Skeletal muscle satellite cell (primary cell): ENCODE data around the gene CNN3.
A peak's percentile ranks its signal among the peaks of the same experiment; 100 is the strongest.

Experiments used
- H3K27me3 ChIP-seq: 2 replicates; pipeline ENCODE4 v1.7.0; 2013; ENCODE audit warnings: low read length; ENCODE audit not compliant: control insufficient read depth, insufficient read depth
- H3K36me3 ChIP-seq: 2 replicates; pipeline ENCODE4 v1.7.0; 2013; ENCODE audit warnings: mild to moderate bottlenecking, control low read depth, low read length; ENCODE audit not compliant: insufficient read depth
- H3K4me1 ChIP-seq: 2 replicates; pipeline ENCODE4 v1.7.0; 2013; ENCODE audit warnings: low read length; ENCODE audit not compliant: control insufficient read depth, insufficient read depth
- H3K4me2 ChIP-seq: 2 replicates; pipeline ENCODE4 v1.7.0; 2013; ENCODE audit warnings: mild to moderate bottlenecking, low read length
- H3K4me3 ChIP-seq: 2 replicates; pipeline ENCODE4 v1.7.0; 2013; ENCODE audit warnings: low read length
- H3K9ac ChIP-seq: 2 replicates; pipeline ENCODE4 v1.7.0; 2013; ENCODE audit warnings: mild to moderate bottlenecking, low read depth, low read length, moderate library complexity
- H3K9me3 ChIP-seq: replicated peaks from 2 replicates; pipeline ENCODE4 v1.7.0; 2013; ENCODE audit warnings: mild to moderate bottlenecking, control low read depth, low read length

The CNN3 gene

DNA sequence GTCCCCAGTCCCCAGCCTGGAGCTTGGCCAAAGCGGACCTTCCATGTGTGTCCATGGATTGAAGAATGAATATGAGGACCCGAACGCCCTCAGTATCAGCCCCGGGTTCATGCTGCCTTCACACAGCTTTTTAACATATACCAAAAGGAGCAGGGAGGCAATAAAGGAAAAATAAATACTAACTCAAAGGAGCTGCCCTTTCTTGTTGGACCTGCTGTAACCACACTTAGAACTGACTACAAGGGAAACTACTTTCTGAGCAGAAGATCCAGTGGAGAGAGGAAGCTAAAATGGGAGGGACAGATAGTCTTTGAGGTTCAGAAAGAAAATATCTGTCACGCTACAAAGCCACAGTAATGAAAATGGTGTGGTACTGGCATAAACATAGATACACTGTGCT lies 48.6 kb downstream of the CNN3 start:
- no peaks in the 10 kb centered on the region for H3K9me3 ChIP-seq
- H3K4me2 ChIP-seq: no peak overlapping the region
- H3K27me3 ChIP-seq: no peaks in the 10 kb centered on the region
- H3K4me3 ChIP-seq: no peak overlapping the region
- H3K36me3 ChIP-seq: no peaks in the 10 kb centered on the region
- no peak overlapping the region for H3K9ac ChIP-seq
- peaks cover 5% of the 10 kb centered on the region for H3K4me1 ChIP-seq

DNA sequence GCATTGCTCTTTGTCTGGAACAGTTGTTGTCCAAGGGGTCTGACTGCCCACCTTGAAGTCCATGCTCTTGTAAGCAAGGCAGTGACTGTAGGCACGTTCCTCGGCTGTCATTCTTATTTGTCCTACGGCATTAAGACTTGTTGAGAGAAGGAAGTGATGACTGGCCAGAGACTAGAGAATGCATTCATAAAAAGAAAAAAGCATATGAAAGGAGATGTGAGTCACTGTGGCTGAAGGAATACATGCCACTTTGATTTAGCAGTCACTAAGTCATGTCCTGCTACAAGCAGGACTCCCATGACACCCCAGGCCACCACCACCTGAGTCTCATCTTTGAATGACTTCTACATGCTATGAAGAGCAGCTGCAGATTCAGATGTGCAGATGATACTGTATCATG lies 50.5 kb downstream of the CNN3 start:
- no peak overlapping the region for H3K9ac ChIP-seq
- no peaks in the 10 kb centered on the region for H3K9me3 ChIP-seq

DNA sequence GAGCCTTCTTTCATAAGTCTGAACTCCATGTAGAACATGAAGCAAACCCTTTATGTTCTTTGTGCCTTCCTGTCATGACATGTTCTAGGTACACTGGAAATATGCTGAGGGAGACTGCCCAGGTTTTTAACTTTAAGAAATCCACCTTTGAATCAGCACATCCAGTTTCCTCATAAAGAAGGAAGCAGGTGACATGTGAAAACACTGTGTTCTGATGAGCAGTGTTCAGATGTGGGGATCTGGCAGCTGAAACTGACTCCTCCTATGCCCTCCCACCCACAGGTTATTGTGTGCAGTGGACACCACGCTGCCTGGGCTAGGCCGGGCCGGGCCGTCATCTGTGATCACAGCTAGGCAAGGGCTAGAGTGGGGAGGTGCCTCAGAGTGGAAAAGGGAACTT lies 51.1 kb downstream of the CNN3 start:
- no peaks in the 10 kb centered on the region for H3K36me3 ChIP-seq
- H3K9me3 ChIP-seq: no peaks in the 10 kb centered on the region
- H3K9ac ChIP-seq: no peak overlapping the region
- peaks cover 5% of the 10 kb centered on the region for H3K4me1 ChIP-seq
- H3K27me3 ChIP-seq: no peaks in the 10 kb centered on the region
- H3K4me2 ChIP-seq: no peak overlapping the region
- H3K4me3 ChIP-seq: no peak overlapping the region

More for the DNA sequence above, 50.5 kb downstream of the CNN3 start:
- Histone ChIP-seq H3K27me3 (no peaks in the 10 kb centered on the region), H3K36me3 (no peaks in the 10 kb centered on the region), H3K4me2 (no peak overlapping the region), H3K4me1 (peaks cover 5% of the 10 kb centered on the region), H3K4me3 (no peak overlapping the region)

DNA sequence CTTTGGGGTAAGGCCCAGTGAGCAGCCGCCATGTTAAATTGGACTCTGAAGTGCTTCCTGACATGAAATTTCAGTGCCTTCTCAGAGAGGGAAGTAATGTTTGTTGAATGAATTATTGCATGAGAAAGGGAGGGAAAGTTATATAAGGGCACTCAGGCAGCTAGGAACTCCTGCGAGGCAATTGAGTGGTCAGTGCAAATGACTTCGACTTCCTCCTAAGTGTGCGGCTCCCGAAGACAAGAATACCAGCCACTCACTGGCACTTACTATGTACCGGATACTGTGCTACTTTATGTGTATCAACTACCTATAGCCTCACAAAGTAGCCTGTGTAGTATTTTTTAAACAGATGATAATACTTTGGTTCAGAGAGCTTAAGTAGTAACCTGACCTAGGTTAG lies 52.5 kb downstream of the CNN3 start:
- Histone ChIP-seq H3K27me3 (no peaks in the 10 kb centered on the region), H3K9ac (no peak overlapping the region), H3K4me1 (peaks cover 5% of the 10 kb centered on the region), H3K4me3 (no peak overlapping the region), H3K36me3 (no peaks in the 10 kb centered on the region), H3K9me3 (no peaks in the 10 kb centered on the region), H3K4me2 (no peak overlapping the region)

DNA sequence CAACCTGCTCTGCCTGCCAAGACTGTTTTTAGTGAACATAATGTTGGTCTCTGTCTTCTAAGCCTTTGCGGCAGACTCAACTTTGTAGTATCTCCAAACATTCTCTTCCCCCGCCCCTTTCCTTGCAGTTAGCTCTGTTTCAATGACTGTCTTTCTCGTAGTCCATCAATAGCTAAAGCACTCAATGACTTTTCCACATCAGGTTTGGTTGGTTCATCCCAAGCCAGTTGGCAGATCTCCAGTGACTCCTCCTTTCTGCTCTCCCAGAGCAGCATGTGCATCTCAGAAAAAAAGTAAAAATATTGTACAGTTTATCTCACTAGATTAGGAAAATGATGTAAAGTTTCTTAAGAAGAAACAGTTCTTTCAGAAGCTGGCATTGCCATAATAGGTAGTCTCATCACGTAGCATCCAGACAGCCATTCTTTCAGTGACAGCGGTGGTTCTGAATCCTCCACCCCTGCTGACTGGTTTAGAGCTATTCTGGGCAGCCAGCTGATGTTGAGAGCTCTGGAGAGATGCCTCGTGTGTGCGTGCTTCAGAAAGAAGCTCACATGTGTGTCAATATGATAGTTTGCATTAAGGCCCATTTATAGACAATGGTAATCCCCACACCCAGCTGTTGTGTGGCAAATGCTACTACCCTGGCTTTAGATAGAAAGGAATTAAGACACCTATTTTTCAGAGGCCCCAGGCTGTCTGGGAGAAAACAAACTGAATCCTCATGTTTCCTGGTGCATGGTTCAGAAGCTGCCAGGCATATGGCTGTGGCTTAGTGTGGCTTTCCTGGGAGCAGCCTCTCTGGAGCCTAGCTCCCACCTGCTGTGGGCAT lies 53.2 kb downstream of the CNN3 start:
- Histone ChIP-seq H3K4me3 (no peak overlapping the region), H3K4me2 (no peak overlapping the region), H3K27me3 (no peaks in the 10 kb centered on the region), H3K4me1 (peaks cover 5% of the 10 kb centered on the region), H3K9me3 (no peaks in the 10 kb centered on the region), H3K36me3 (no peaks in the 10 kb centered on the region), H3K9ac (no peak overlapping the region)

DNA sequence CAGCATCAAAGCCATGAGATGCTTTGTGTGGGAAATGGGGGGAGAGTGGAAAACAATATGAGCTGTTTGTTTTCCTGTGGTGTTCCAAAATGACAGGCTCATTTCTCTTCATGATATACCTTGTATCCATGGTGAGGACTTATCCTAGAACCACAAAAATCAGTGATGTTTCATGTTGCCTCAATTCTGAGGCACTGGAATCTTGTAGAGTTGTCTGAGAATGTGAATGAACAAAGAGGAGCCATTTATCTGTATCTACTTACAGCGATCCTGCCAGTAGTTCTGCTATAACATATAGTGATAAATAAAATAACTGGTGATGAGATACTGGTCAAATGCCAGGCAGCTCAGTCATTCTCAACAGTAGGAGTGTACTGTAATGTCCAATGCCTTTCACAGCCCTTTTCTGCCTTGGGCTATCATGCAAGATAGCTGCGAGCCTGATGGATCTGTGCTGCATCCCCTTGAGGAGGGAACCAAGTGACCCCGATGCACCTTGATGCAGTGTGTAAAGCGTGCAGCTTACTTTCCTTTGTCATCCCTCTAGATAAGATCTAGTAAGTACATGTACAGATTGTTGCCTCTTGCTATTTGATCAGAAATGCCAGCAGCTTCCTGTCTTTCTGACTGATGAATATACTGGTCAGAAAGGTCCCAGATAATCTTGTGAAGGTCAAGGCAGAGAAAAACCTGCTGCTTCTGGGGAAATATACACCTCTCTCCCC lies 54.0 kb downstream of the CNN3 start:
- H3K9me3 ChIP-seq: no peaks in the 10 kb centered on the region
- H3K4me2 ChIP-seq: no peak overlapping the region
- peaks cover 5% of the 10 kb centered on the region for H3K4me1 ChIP-seq
- H3K27me3 ChIP-seq: no peaks in the 10 kb centered on the region
- H3K4me3 ChIP-seq: no peak overlapping the region
- H3K36me3 ChIP-seq: no peaks in the 10 kb centered on the region
- no peak overlapping the region for H3K9ac ChIP-seq

DNA sequence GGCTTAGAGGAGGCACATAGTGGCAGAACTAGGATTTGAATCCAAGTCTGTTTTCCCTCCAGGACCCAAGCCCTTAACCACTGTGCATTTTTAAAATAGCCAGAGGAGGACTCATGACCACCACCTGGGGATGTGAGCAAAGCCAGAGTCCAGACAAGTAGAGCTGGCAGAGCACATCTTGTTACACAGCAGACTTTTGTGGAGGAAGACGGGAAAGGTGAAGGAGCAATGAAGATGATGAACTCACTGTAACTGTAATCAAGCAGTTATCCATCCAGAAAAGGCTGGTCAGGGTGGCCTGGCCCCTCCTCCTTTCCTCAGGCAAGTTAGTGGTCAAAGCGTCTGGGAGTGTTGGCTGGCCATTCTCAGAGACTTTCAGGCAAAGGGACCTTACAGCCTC lies 55.9 kb downstream of the CNN3 start:
- H3K27me3 ChIP-seq: no peaks in the 10 kb centered on the region

DNA sequence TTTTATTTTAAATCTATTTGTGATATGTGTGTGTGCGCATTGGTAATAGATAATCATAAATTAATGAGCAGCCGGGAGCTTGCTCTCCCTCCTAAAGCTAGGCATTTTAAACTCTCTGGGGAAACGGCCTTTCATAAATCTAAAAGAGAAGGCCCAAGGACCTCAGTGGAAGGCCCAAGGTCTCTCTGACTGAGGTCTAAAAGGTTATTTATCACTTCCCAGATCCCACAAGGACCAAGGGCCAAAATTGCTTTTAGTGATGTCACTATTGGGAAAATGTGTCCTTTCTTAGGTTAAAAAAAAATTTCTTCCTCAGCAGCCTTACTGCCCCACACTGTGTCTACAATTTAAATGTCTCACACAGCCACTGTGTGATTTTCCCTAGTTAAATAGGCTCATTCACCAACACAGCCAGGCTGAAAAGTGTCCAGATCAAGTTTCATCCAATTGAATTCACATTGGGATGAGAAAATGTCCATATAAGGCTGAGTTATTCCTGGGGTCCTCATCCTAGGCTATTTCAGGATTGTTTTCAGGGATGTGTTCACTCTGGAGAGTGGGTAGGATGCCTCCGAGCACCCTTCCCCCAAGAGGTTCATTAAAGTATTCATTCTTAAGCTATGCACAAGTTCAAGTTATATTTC lies 60.6 kb downstream of the CNN3 start:
- no peaks in the 10 kb centered on the region for H3K36me3 ChIP-seq
- peak overlapping the region; percentile 44 for H3K9ac ChIP-seq
- H3K4me1 ChIP-seq: peaks cover 46% of the 10 kb centered on the region
- H3K4me3 ChIP-seq: no peak overlapping the region
- no peak overlapping the region for H3K4me2 ChIP-seq
- no peaks in the 10 kb centered on the region for H3K27me3 ChIP-seq
- H3K9me3 ChIP-seq: no peaks in the 10 kb centered on the region

More for the DNA sequence above, 55.9 kb downstream of the CNN3 start:
- no peak overlapping the region for H3K4me3 ChIP-seq
- H3K9ac ChIP-seq: no peak overlapping the region
- H3K9me3 ChIP-seq: no peaks in the 10 kb centered on the region
- no peaks in the 10 kb centered on the region for H3K36me3 ChIP-seq
- no peak overlapping the region for H3K4me2 ChIP-seq
- H3K4me1 ChIP-seq: peaks cover 18% of the 10 kb centered on the region

DNA sequence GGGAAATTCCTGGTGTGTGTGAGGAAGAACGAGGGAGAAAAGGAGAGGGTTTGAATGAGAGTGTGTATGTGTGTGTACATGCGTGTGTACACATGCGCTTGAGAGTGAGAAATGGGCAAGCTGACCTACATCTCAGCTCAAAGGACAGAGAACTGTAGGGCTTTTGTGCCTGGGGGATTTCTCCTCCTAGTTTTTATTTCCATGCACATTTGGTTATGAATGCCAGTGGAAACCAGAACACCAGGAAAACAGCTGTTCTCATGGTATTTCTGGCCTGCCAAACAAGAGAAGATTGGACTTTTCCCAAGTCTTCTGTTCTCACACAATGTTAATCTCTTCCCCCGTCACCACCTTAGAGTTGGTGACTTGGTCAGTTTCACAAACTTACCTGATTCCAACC lies 61.5 kb downstream of the CNN3 start:
- Histone ChIP-seq H3K9ac (peak overlapping the region; percentile 39), H3K9me3 (no peaks in the 10 kb centered on the region), H3K36me3 (no peaks in the 10 kb centered on the region), H3K4me3 (peak overlapping the region; percentile 6), H3K27me3 (no peaks in the 10 kb centered on the region), H3K4me1 (peaks cover 46% of the 10 kb centered on the region), H3K4me2 (peak overlapping the region; percentile 69)

DNA sequence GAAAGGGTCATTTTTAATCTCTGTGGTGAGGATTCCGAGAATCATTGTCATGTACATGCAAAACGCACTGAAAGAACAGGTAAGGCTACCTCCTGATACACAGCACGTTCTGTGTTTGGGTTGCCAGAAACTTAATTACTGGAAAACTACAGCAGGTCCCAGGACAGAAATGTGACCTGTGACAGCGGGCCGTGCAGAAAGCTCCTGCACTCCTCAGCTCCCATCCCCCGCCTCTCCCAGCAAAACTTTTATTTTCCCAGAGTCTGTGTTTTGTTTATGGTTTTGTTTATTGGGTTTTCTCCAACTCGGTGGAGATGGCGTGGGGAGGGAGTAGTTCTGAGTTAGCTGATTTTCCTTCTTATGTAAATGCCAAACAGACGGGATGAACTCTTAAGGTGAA lies 62.1 kb downstream of the CNN3 start:
- Histone ChIP-seq H3K27me3 (no peaks in the 10 kb centered on the region), H3K4me2 (peak overlapping the region; percentile 69), H3K4me3 (peak overlapping the region; percentile 27), H3K36me3 (no peaks in the 10 kb centered on the region), H3K4me1 (peaks cover 46% of the 10 kb centered on the region), H3K9ac (peak overlapping the region; percentile 39), H3K9me3 (no peaks in the 10 kb centered on the region)

DNA sequence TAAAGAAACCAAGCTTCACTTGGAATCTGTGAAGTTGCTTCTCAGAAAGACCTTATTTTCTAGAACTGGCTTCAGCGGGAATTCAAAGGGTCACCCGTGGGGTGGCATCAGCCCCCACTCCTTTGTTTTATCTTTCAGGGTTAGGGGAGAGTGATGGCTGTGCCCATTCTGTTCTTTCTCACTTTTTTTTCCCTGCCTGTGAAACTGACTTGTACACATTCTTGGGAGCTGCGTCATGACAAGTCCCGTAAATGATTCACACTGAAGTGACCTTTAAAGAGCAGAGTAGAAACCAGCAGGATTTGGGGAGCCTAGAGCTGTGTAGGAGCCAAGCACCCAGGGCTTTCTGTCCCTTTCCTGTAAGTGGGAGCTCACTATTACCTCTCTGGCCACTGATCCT lies 63.0 kb downstream of the CNN3 start:
- peaks cover 46% of the 10 kb centered on the region for H3K4me1 ChIP-seq
- H3K36me3 ChIP-seq: no peaks in the 10 kb centered on the region
- H3K4me2 ChIP-seq: peak overlapping the region; percentile 69
- no peaks in the 10 kb centered on the region for H3K9me3 ChIP-seq
- peak overlapping the region; percentile 31 for H3K4me3 ChIP-seq
- no peaks in the 10 kb centered on the region for H3K27me3 ChIP-seq
- peak overlapping the region; percentile 67 for H3K9ac ChIP-seq
